GM23338 (cell line): Measurements from ENCODE around the gene TENM4. TPM values are rescaled to one million over a fixed set of nuclear protein-coding genes. Genes with fewer than 3 reads are reported as not detected.

Experiments used
- ATAC-seq: fragments of 200-7000 bp; cut with Tn5 transposase; 3 replicates; pipeline ENCODE4 v1.9.1; 2020
- DNase-seq: peaks from one replicate; pipeline ENCODE4 v3.0.0-alpha.2; 2015; ENCODE audit warnings: low spot score
- H2AFZ ChIP-seq: fragments of 200-600 bp; sonication (generic); 2 replicates; pipeline ENCODE4 v1.8.0; 2016; ENCODE audit warnings: antibody characterized with exemption, mild to moderate bottlenecking, moderate library complexity
- H3F3A ChIP-seq: fragments of 200-600 bp; sonication (generic); replicated peaks from 2 replicates; pipeline ENCODE4 v1.8.0; 2017; ENCODE audit warnings: antibody characterized with exemption, mixed run types, low read depth
- H3K27ac ChIP-seq: fragments of 200-600 bp; sonication (generic); 2 replicates; pipeline ENCODE4 v1.6.1; 2016; ENCODE audit warnings: low read depth
- H3K27me3 ChIP-seq: fragments of 200-600 bp; sonication (generic); 2 replicates; pipeline ENCODE4 v1.8.0; 2016; ENCODE audit warnings: mild to moderate bottlenecking, mixed run types, moderate library complexity; ENCODE audit not compliant: insufficient read depth
- H3K36me3 ChIP-seq: fragments of 200-600 bp; sonication (generic); 2 replicates; pipeline ENCODE4 v1.8.0; 2016; ENCODE audit warnings: mild to moderate bottlenecking; ENCODE audit not compliant: insufficient read depth
- H3K4me1 ChIP-seq: fragments of 200-600 bp; sonication (generic); 2 replicates; pipeline ENCODE4 v1.8.0; 2016; ENCODE audit warnings: mild to moderate bottlenecking, moderate library complexity; ENCODE audit not compliant: insufficient read depth
- H3K4me2 ChIP-seq: fragments of 200-600 bp; sonication (generic); 2 replicates; pipeline ENCODE4 v1.7.1; 2017; ENCODE audit warnings: mixed run types
- H3K4me3 ChIP-seq: fragments of 200-600 bp; sonication (generic); 2 replicates; pipeline ENCODE4 v1.6.1; 2016; ENCODE audit warnings: mixed run types
- H3K79me2 ChIP-seq: fragments of 200-600 bp; sonication (generic); replicated peaks from 2 replicates; pipeline ENCODE4 v1.8.0; 2017; ENCODE audit warnings: mild to moderate bottlenecking; ENCODE audit not compliant: insufficient read depth
- H3K9me2 ChIP-seq: fragments of 200-600 bp; sonication (generic); 2 replicates; pipeline ENCODE4 v1.8.0; 2017; ENCODE audit not compliant: insufficient read depth
- H4K20me1 ChIP-seq: fragments of 200-600 bp; sonication (generic); replicated peaks from 2 replicates; pipeline ENCODE4 v1.8.0; 2017; ENCODE audit warnings: mild to moderate bottlenecking; ENCODE audit not compliant: insufficient read depth
- H3K27ac Mint-ChIP-seq: 2 replicates; pipeline ENCODE4 v1.8.0; 2020; ENCODE audit warnings: inconsistent platforms, mild to moderate bottlenecking, moderate library complexity, mixed read lengths
- H3K27me3 Mint-ChIP-seq: 3 replicates; pipeline ENCODE4 v1.8.0; 2022; ENCODE audit warnings: low read depth, mild to moderate bottlenecking, moderate library complexity, mixed read lengths, inconsistent platforms; ENCODE audit not compliant: insufficient read depth, poor library complexity
- H3K36me3 Mint-ChIP-seq: 3 replicates; pipeline ENCODE4 v1.8.0; 2021; ENCODE audit warnings: low read depth, mild to moderate bottlenecking, inconsistent platforms, moderate library complexity, mixed read lengths
- H3K4me1 Mint-ChIP-seq: 3 replicates; pipeline ENCODE4 v1.8.0; 2020; ENCODE audit warnings: mild to moderate bottlenecking, inconsistent platforms, mixed read lengths
- H3K4me3 Mint-ChIP-seq: 3 replicates; pipeline ENCODE4 v1.8.0; 2021; ENCODE audit warnings: moderate library complexity, mild to moderate bottlenecking, inconsistent platforms, mixed read lengths
- H3K9me3 Mint-ChIP-seq: 3 replicates; pipeline ENCODE4 v1.8.0; 2020; ENCODE audit warnings: moderate library complexity, mild to moderate bottlenecking, inconsistent platforms, mixed read lengths
- CREB1 ChIP-seq: fragments of 250-450 bp; sonication (Bioruptor Pico); IDR thresholded peaks from 2 replicates; pipeline ENCODE4 v1.5.0; 2020; ENCODE audit warnings: low read depth, mild to moderate bottlenecking, moderate library complexity
- CTCF ChIP-seq, 2 experiments: fragments of 200-600 bp in 1 of 2; sonication (generic) in 1 of 2; conservative IDR thresholded peaks; 2 replicates each; pipeline versions ENCODE4 v1.5.1 to v1.6.1; 2016 to 2017; ENCODE audit warnings: antibody characterized with exemption in 2 of 2, low read depth in 2 of 2, mild to moderate bottlenecking in 2 of 2, moderate library complexity in 1 of 2
- ETS1 ChIP-seq: IDR thresholded peaks from 2 replicates; pipeline ENCODE4 v1.6.1; 2016; ENCODE audit warnings: antibody characterized with exemption
- EZH2 ChIP-seq: fragments of 200-600 bp; sonication (generic); IDR thresholded peaks from one replicate; pipeline ENCODE4 v1.8.0; 2017; ENCODE audit warnings: antibody characterized with exemption, mild to moderate bottlenecking, low read depth; ENCODE audit not compliant: unreplicated experiment
- EZH2phosphoT487 ChIP-seq: fragments of 200-600 bp; sonication (generic); IDR thresholded peaks from one replicate; pipeline ENCODE4 v1.8.1; 2018; ENCODE audit warnings: antibody characterized with exemption; ENCODE audit not compliant: unreplicated experiment
- JUNB ChIP-seq: IDR thresholded peaks from one replicate; pipeline ENCODE4 v1.6.1; 2016; ENCODE audit warnings: antibody characterized with exemption; ENCODE audit not compliant: unreplicated experiment
- NANOG ChIP-seq: IDR thresholded peaks from 2 replicates; pipeline ENCODE4 v1.6.1; 2016; ENCODE audit warnings: antibody characterized with exemption, borderline replicate concordance
- REST ChIP-seq: IDR thresholded peaks from one replicate; pipeline ENCODE4 v1.6.1; 2018; ENCODE audit warnings: antibody characterized with exemption; ENCODE audit not compliant: unreplicated experiment
- ZNF114 ChIP-seq: fragments of 250-450 bp; sonication (Bioruptor Pico); IDR thresholded peaks from 2 replicates; pipeline ENCODE4 v1.5.0; 2020; ENCODE audit warnings: mild to moderate bottlenecking, moderate library complexity
- ZNF331 ChIP-seq: fragments of 250-450 bp; sonication (Bioruptor Pico); IDR thresholded peaks from 2 replicates; pipeline ENCODE4 v1.5.0; 2020; ENCODE audit warnings: low read depth, mild to moderate bottlenecking, moderate library complexity
- ZNF462 ChIP-seq: fragments of 250-450 bp; sonication (Bioruptor Pico); IDR thresholded peaks from 2 replicates; pipeline ENCODE4 v1.5.0; 2020; ENCODE audit warnings: mild to moderate bottlenecking, moderate library complexity
- polyA plus RNA-seq: library from polyadenylated mRNA; unstranded; fragments of >200 nt; fragmentation: Nextera tagmentation; extraction: Ambion mirVana; gene quantifications from 2 replicates; pipeline ENCODE4 v1.2.1, GENCODE V29; 2016
- total RNA-seq: library from RNA; depleted of rRNA; stranded (reverse); fragments of >200 nt; shearing (Covaris generic); gene quantifications from 2 replicates; pipeline ENCODE4 v1.2.3, GENCODE V29; 2014

TENM4 gene
- total and polyA plus RNA-seq, 2 experiments from 2014 or later = 7.3 TPM

GRCh38 chr11:78909386-78909785 is 531.4 kb downstream of the TENM4 start (continued):
- no peak for TF ChIP-seq CTCF (conservative IDR thresholded peaks at IDR 0.05; ENCODE audit: low read depth in 2 of 2)
- TF ChIP-seq EZH2 = no peak
- no peak for TF ChIP-seq NANOG

GRCh38 chr11:78907636-78908035 is 533.2 kb downstream of the TENM4 start:
- Mint-ChIP-seq H3K36me3 (no peaks in the 10 kb centered on the region), H3K4me1 (peaks cover 4% of the 10 kb centered on the region; the same call in 2 of the 3 replicates), H3K4me3 (no peak overlapping the region), H3K27ac (no peak overlapping the region), H3K27me3 (peaks cover 9% of the 10 kb centered on the region), H3K9me3 (no peaks in the 10 kb centered on the region)
- Histone ChIP-seq H3K4me1 (no peaks in the 10 kb centered on the region), H3K27ac (no peak overlapping the region), H3K9me2 (no peaks in the 10 kb centered on the region), H3K4me2 (no peak overlapping the region), H2AFZ (no peak overlapping the region), H3K36me3 (no peaks in the 10 kb centered on the region), H3K27me3 (no peaks in the 10 kb centered on the region), H3F3A (no peaks in the 10 kb centered on the region), H3K4me3 (no peak overlapping the region), H4K20me1 (no peaks in the 10 kb centered on the region), H3K79me2 (no peaks in the 10 kb centered on the region)
- ATAC-seq (no peak), DNase-seq (no peak)
- TF ChIP-seq ZNF462 (no peak), ETS1 (no peak), ZNF114 (CRISPR knock-in tag) (no peak), ZNF331 (no peak), NANOG (no peak), CREB1 (CRISPR knock-in tag) (no peak), EZH2phosphoT487 (no peak), JUNB (no peak), REST (no peak)
